Thyroid gland (tissue), 4 donors: Measurements from ENCODE around the gene KRAS.

Experiments
- POLR2A ChIP-seq, 2 donors: fragments of 450-650 bp; IDR thresholded peaks; one replicate each; pipeline ENCODE4 v1.6.1; 2017; ENCODE audit warnings: antibody characterized with exemption in 2 of 2, mild to moderate bottlenecking in 2 of 2, moderate library complexity in 1 of 2
- TF ChIP-seq, protein P1 (sequence below), 6 experiments: fragments of 200-600 bp in 3 of 6; fragments of 450-650 bp in 3 of 6; sonication (generic) in 3 of 6; IDR thresholded peaks; one replicate each; pipeline ENCODE4 v1.5.1; 2016 to 2019; ENCODE audit warnings: antibody characterized with exemption in 6 of 6, mild to moderate bottlenecking in 2 of 6, inconsistent platforms in 1 of 6, moderate library complexity in 1 of 6

GRCh38 chr12:25257590-25258324 is 7.0 kb upstream of the KRAS start:
- TF ChIP-seq, protein P1, sequence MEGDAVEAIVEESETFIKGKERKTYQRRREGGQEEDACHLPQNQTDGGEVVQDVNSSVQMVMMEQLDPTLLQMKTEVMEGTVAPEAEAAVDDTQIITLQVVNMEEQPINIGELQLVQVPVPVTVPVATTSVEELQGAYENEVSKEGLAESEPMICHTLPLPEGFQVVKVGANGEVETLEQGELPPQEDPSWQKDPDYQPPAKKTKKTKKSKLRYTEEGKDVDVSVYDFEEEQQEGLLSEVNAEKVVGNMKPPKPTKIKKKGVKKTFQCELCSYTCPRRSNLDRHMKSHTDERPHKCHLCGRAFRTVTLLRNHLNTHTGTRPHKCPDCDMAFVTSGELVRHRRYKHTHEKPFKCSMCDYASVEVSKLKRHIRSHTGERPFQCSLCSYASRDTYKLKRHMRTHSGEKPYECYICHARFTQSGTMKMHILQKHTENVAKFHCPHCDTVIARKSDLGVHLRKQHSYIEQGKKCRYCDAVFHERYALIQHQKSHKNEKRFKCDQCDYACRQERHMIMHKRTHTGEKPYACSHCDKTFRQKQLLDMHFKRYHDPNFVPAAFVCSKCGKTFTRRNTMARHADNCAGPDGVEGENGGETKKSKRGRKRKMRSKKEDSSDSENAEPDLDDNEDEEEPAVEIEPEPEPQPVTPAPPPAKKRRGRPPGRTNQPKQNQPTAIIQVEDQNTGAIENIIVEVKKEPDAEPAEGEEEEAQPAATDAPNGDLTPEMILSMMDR (IDR thresholded peaks at IDR 0.05): no peak
- TF ChIP-seq POLR2A (IDR thresholded peaks at IDR 0.05): no peak
